ENCODE measurements around the gene FAM200B. TPM values are rescaled to one million over a fixed set of nuclear protein-coding genes. Genes with fewer than 3 reads are reported as not detected.

Gene FAM200B
- total and polyA plus RNA-seq, 2 experiments from 2014 or later: 34.4 to 88.0 TPM

- no peak overlapping the region for H3K4me2 ChIP-seq
- Mint-ChIP-seq H3K4me3 (no peak overlapping the region), H3K27ac (no peak overlapping the region), H3K27me3 (ENCODE audit: insufficient read depth, low read depth, poor library complexity) (no peaks in the 10 kb centered on the region), H3K4me1 (peaks cover 8% of the 10 kb centered on the region; the same call in 2 of the 3 replicates), H3K9me3 (no peaks in the 10 kb centered on the region), H3K36me3 (ENCODE audit: low read depth) (no peaks in the 10 kb centered on the region)
- no peak overlapping the region for H3K27ac ChIP-seq (ENCODE audit: low read depth)
- no peaks in the 10 kb centered on the region for H3K4me1 ChIP-seq (ENCODE audit: insufficient read depth)
- H3K9me2 ChIP-seq (ENCODE audit: insufficient read depth): no peaks in the 10 kb centered on the region
- no peaks in the 10 kb centered on the region for H3K36me3 ChIP-seq (ENCODE audit: insufficient read depth)
- H3K4me3 ChIP-seq: no peak overlapping the region
- H3K79me2 ChIP-seq (replicated peaks; ENCODE audit: insufficient read depth): no peaks in the 10 kb centered on the region
- H3K27me3 ChIP-seq (ENCODE audit: insufficient read depth): no peaks in the 10 kb centered on the region
- DNase-seq (ENCODE audit: low spot score) (no peak), ATAC-seq (no peak)
- no peaks in the 10 kb centered on the region for H4K20me1 ChIP-seq (replicated peaks; ENCODE audit: insufficient read depth)
- H3F3A ChIP-seq (replicated peaks; ENCODE audit: low read depth): no peaks in the 10 kb centered on the region
- H2AFZ ChIP-seq: no peak overlapping the region
- TF ChIP-seq, protein P1, sequence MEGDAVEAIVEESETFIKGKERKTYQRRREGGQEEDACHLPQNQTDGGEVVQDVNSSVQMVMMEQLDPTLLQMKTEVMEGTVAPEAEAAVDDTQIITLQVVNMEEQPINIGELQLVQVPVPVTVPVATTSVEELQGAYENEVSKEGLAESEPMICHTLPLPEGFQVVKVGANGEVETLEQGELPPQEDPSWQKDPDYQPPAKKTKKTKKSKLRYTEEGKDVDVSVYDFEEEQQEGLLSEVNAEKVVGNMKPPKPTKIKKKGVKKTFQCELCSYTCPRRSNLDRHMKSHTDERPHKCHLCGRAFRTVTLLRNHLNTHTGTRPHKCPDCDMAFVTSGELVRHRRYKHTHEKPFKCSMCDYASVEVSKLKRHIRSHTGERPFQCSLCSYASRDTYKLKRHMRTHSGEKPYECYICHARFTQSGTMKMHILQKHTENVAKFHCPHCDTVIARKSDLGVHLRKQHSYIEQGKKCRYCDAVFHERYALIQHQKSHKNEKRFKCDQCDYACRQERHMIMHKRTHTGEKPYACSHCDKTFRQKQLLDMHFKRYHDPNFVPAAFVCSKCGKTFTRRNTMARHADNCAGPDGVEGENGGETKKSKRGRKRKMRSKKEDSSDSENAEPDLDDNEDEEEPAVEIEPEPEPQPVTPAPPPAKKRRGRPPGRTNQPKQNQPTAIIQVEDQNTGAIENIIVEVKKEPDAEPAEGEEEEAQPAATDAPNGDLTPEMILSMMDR (conservative IDR thresholded peaks at IDR 0.05; ENCODE audit: low read depth in 2 of 2): no peak
- no peak for TF ChIP-seq STAT1 (IDR thresholded peaks at IDR 0.05; ENCODE audit: unreplicated experiment)
- TF ChIP-seq REST (IDR thresholded peaks at IDR 0.05; ENCODE audit: unreplicated experiment): no peak
- TF ChIP-seq, protein P2, sequence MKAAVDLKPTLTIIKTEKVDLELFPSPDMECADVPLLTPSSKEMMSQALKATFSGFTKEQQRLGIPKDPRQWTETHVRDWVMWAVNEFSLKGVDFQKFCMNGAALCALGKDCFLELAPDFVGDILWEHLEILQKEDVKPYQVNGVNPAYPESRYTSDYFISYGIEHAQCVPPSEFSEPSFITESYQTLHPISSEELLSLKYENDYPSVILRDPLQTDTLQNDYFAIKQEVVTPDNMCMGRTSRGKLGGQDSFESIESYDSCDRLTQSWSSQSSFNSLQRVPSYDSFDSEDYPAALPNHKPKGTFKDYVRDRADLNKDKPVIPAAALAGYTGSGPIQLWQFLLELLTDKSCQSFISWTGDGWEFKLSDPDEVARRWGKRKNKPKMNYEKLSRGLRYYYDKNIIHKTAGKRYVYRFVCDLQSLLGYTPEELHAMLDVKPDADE (IDR thresholded peaks at IDR 0.05): no peak
- TF ChIP-seq POLR2AphosphoS5 (IDR thresholded peaks at IDR 0.05; ENCODE audit: low read depth): no peak
- TF ChIP-seq EZH2 (IDR thresholded peaks at IDR 0.05; ENCODE audit: low read depth, unreplicated experiment): no peak
- TF ChIP-seq EZH2phosphoT487 (IDR thresholded peaks at IDR 0.05; ENCODE audit: unreplicated experiment): no peak
- TF ChIP-seq JUNB (IDR thresholded peaks at IDR 0.05; ENCODE audit: unreplicated experiment): no peak
- TF ChIP-seq ZNF331 (CRISPR knock-in tag; IDR thresholded peaks at IDR 0.05; ENCODE audit: low read depth): no peak
- TF ChIP-seq, protein P3, sequence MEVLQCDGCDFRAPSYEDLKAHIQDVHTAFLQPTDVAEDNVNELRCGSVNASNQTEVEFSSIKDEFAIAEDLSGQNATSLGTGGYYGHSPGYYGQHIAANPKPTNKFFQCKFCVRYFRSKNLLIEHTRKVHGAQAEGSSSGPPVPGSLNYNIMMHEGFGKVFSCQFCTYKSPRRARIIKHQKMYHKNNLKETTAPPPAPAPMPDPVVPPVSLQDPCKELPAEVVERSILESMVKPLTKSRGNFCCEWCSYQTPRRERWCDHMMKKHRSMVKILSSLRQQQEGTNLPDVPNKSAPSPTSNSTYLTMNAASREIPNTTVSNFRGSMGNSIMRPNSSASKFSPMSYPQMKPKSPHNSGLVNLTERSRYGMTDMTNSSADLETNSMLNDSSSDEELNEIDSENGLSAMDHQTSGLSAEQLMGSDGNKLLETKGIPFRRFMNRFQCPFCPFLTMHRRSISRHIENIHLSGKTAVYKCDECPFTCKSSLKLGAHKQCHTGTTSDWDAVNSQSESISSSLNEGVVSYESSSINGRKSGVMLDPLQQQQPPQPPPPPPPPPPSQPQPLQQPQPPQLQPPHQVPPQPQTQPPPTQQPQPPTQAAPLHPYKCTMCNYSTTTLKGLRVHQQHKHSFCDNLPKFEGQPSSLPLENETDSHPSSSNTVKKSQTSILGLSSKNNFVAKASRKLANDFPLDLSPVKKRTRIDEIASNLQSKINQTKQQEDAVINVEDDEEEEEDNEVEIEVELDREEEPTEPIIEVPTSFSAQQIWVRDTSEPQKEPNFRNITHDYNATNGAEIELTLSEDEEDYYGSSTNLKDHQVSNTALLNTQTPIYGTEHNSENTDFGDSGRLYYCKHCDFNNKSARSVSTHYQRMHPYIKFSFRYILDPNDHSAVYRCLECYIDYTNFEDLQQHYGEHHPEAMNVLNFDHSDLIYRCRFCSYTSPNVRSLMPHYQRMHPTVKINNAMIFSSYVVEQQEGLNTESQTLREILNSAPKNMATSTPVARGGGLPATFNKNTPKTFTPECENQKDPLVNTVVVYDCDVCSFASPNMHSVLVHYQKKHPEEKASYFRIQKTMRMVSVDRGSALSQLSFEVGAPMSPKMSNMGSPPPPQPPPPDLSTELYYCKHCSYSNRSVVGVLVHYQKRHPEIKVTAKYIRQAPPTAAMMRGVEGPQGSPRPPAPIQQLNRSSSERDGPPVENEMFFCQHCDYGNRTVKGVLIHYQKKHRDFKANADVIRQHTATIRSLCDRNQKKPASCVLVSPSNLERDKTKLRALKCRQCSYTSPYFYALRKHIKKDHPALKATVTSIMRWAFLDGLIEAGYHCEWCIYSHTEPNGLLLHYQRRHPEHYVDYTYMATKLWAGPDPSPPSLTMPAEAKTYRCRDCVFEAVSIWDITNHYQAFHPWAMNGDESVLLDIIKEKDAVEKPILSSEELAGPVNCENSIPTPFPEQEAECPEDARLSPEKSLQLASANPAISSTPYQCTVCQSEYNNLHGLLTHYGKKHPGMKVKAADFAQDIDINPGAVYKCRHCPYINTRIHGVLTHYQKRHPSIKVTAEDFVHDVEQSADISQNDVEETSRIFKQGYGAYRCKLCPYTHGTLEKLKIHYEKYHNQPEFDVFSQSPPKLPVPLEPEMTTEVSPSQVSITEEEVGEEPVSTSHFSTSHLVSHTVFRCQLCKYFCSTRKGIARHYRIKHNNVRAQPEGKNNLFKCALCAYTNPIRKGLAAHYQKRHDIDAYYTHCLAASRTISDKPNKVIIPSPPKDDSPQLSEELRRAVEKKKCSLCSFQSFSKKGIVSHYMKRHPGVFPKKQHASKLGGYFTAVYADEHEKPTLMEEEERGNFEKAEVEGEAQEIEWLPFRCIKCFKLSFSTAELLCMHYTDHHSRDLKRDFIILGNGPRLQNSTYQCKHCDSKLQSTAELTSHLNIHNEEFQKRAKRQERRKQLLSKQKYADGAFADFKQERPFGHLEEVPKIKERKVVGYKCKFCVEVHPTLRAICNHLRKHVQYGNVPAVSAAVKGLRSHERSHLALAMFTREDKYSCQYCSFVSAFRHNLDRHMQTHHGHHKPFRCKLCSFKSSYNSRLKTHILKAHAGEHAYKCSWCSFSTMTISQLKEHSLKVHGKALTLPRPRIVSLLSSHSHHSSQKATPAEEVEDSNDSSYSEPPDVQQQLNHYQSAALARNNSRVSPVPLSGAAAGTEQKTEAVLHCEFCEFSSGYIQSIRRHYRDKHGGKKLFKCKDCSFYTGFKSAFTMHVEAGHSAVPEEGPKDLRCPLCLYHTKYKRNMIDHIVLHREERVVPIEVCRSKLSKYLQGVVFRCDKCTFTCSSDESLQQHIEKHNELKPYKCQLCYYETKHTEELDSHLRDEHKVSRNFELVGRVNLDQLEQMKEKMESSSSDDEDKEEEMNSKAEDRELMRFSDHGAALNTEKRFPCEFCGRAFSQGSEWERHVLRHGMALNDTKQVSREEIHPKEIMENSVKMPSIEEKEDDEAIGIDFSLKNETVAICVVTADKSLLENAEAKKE (CRISPR knock-in tag; IDR thresholded peaks at IDR 0.05): no peak
- no peak for TF ChIP-seq ZNF114 (CRISPR knock-in tag; IDR thresholded peaks at IDR 0.05)
- no peak for TF ChIP-seq CREB1 (CRISPR knock-in tag; IDR thresholded peaks at IDR 0.05; ENCODE audit: low read depth)
- no peak for TF ChIP-seq NANOG (IDR thresholded peaks at IDR 0.05; ENCODE audit: borderline replicate concordance)
Observed at GRCh38 chr4:15716115-15716514, 34.5 kb downstream of the FAM200B start.

All from GM23338 (cell line).